HG02870 (cell line): Measurements from ENCODE around the gene CD2.

Experiments used
- ATAC-seq: cut with Tn5 transposase; IDR thresholded peaks from one replicate; pipeline ENCODE4 v1.9.1; 2021; ENCODE audit warnings: mild to moderate bottlenecking, moderate library complexity; ENCODE audit not compliant: unreplicated experiment

The CD2 gene, protein sequence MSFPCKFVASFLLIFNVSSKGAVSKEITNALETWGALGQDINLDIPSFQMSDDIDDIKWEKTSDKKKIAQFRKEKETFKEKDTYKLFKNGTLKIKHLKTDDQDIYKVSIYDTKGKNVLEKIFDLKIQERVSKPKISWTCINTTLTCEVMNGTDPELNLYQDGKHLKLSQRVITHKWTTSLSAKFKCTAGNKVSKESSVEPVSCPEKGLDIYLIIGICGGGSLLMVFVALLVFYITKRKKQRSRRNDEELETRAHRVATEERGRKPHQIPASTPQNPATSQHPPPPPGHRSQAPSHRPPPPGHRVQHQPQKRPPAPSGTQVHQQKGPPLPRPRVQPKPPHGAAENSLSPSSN

DNA sequence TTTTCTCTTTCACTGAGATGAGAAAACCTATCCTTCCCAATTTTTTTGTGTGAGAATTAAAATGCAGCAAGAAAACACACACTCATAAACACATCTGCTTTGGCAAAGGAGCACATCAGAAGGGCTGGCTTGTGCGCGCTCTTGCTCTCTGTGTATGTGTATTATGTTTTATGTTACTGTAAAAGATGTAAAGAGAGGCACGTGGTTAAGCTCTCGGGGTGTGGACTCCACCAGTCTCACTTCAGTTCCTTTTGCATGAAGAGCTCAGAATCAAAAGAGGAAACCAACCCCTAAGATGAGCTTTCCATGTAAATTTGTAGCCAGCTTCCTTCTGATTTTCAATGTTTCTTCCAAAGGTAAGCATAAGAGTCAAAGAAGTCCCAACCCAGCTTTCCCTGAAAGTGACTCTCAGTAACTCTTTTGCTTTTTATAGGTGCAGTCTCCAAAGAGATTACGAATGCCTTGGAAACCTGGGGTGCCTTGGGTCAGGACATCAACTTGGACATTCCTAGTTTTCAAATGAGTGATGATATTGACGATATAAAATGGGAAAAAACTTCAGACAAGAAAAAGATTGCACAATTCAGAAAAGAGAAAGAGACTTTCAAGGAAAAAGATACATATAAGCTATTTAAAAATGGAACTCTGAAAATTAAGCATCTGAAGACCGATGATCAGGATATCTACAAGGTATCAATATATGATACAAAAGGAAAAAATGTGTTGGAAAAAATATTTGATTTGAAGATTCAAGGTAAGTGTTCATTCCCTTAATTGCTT is at the start of gene CD2:
Gene CD2, plus strand, starts transcription at position 233 of the 780 bp plus-strand sequence. Its CDS starts 63 bp downstream, at position 296.
- no peak for ATAC-seq

DNA sequence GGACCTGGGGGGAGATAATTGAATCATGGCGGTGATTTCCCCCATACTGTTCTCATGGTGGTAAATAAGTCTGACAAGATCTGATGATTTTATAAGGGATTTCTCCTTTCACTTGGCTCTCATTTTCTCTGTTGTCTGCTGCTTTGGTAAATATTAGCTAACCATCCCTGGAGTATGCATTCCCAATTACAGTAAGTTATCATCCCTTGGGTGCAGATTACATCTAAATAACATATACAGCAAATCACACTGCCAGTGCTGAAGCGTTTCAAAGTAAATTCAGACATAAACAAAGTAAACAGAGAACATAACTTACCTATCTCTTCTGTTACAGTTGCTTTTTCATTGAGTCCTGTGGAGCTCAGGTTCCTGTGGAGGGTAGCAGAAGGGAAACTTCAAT is 48.1 kb upstream of the CD2 start:
- ATAC-seq, result no peak

DNA sequence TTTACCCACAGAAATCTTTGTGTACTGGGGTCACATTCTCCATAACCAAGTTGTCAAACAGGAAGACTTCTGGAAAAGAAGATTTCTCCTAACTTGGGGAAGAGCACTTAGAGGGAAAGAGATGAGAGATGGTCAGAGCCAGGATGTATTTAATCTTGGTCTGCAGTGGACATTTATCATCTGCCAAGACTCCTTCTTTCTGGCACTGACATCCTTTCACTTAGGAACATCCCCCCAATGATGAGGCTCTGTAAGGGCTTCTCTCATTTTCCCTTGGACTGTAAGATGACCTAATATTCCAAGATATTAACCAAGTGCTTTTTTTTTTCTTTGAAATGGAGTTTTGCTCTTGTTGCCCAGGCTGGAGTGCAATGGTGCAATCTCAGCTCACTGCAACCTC is 47.4 kb upstream of the CD2 start:
- ATAC-seq, result no peak

DNA sequence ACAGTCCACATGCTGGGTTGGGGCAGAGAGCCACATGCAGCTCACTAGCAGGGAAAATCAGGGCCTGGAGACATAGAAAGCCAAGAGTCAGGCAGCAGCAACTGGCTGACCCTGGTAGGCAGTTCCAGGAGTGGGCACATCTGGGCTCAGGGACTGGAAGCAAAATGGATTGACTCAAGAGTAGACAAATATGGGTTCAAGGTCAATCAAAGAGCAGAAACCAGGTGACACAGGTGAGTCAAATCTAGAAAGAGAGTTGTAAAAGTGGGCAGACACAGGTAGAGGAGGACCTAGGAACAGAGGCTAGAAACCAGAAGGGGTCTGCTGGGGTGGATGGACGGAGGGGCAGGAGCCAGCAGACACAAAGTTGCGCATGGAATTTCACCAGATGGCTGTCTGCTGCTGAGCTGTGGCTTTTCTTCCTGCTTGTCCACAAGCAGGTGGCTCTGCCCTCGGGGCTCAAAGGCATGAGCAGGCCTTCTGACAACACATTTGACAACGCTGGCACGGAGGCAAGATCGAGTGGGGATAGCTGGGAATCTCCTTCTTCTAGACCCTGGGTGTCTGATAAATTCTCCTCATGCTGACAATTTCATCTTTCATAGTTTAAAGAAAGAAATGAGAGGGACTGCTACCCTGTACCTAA is 45.9 kb upstream of the CD2 start:
- no peak for ATAC-seq

DNA sequence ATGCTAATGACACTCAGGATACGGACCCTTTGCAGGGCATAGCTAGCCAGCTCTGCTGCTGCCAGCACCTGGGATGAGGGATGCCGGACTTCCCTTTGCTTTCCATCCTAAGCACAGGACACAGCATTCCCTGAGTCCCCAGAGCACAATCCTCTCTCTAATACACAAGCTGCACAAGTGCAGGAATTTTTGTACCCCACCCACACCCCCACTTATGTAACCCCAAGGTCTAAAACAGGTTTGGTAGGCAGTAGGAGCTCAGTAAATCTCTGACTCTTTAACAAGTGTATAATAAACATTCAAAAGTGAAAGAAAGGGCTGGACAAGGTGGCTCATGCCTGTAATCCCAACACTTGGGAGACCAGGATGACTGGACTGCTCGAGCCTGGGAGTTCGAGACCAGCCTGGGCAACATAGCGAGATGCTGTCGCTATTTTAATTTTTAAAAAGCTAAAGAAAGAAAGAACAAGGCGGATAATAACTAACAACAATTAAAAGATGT is 44.5 kb upstream of the CD2 start:
- no peak for ATAC-seq

DNA sequence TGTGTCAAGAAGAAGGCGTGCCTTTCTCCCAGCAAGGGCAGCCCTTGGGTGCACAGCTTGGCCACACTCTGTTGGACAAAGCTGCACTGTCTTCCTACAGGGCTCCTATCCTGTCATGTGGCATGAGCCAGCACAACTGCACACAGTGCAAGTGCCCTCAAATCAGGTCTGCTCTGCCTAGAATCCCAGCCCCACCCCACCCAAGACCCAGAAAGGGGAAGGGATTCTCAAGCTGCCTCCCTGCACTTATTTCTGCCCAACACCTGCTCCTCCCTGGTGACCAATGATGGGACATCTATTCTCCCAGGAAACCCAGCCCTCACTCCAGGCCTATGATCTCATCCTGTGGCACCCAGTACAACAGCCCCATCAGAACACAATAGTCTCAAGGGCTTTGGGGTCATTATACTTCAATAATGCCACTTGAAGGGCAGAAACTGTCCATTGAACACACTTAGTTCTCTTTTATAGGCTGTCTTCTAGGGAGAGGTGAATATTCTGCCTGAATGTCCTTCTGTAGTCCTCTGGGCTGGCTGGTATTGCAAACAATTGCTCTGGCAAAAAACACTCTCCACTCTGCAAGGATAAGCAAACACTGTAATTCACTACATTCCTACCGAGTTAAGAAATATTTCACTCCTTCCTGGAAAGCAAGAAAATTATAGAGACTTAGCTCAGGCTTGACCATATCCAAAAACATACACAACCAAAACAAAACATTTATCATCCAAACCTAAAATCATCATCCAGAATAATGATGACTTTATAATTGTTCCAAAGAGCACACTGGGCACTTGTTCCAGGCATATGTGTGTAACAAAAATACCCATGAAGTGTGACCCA is 43.6 kb upstream of the CD2 start:
- no peak for ATAC-seq

DNA sequence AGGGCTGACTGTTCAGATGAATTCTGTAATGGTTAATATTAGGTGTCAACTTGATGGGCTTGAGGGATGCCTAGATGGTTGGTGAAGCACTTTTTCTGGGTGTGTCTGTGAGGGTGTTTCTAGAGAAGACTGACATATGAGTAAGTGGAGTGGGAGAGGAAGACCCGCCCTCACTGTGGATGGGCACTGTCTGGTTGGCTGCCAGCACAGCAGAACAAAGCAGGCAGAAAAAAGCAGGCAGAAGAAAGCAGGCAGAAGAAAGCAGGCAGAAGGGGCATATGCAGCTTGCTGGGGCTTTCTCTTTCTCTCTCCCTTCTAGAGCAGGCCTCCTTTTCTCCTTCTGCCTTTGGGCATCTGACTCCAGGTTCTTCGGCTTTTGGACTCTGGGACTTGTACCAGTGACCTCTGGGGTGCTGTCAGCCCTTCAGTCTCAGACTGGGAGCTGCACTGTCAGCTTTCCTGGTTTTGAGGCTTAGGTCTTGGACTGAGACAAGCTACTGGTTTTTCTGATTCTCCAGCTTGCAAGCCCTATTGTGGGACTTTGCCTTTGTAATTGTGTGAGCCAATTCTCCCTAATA is 42.9 kb upstream of the CD2 start:
- ATAC-seq, result no peak

DNA sequence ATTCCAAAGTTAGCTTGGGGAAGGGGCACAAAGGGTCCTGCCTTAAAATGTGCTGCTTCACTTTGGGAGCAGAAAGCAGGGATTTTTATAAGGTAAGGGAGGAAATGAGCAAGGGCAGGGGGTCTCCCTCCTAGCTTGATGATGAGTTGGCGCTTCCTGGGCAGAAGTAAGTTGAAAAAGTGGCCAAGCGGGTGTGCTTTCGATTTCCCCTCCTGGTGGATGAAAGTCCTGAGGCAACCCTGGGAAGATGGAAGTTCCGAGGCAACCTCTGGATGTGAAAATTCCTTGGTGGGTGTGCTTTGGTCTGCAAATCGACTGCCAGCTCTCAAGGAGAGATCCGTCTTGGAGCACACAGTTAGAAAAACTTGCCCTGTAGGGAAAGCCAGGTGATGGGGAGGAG is 41.7 kb upstream of the CD2 start:
- no peak for ATAC-seq

DNA sequence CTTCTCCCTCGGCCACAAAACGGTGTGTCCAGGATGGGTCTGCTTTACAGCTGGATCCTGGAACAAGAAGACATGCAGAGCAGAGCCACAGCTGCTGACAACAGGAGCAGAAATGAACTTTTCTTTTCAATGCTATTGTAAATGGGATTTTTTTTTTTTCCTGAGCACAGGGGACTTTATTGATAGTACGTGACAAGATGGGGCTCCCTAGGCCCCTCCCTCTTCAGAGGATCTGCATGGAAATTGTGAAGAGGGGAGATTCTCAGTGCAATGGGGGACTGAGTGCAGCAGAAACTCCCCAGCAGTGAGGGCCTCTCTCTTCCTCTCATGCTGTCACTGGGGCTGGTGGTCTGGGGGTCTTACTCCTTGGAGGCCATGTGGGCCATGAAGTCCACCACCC is 40.8 kb upstream of the CD2 start:
- no peak for ATAC-seq

DNA sequence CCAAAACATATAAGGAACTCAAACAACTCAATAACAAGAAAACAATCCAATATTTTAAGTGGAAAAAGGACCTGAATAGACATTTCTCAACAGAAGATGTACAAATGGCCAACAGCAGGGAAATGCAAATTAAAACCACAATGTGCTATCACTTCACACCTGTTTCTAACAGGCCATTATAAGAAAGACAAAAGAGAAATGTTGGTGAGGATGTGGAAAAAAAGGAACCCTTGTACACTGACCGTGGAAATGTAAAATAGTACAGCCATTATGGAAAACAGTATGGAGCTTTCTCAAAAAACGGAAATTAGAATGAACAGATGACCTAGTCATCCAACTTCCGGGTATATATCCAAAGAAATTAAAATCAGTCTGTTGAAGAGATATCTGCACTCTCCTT is 37.8 kb upstream of the CD2 start:
- no peak for ATAC-seq

DNA sequence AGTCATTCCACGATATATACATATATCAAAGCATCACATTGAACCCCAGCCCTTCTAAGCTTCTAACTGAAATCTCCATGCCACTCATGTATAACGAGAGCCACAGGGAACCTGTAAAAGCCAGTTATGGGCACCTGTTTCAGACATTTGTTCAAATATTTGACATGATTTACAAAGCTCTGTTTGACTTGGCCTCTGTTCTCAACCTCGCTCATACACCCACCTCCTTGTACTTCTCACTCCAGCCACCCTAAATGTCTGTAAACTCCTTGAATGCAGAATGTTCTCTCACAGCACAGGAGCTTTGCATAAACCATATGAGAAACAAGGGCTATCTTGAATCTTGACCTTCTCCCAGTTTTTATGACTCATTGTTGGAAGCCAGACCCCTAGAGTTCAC is 36.9 kb upstream of the CD2 start:
- no peak for ATAC-seq

DNA sequence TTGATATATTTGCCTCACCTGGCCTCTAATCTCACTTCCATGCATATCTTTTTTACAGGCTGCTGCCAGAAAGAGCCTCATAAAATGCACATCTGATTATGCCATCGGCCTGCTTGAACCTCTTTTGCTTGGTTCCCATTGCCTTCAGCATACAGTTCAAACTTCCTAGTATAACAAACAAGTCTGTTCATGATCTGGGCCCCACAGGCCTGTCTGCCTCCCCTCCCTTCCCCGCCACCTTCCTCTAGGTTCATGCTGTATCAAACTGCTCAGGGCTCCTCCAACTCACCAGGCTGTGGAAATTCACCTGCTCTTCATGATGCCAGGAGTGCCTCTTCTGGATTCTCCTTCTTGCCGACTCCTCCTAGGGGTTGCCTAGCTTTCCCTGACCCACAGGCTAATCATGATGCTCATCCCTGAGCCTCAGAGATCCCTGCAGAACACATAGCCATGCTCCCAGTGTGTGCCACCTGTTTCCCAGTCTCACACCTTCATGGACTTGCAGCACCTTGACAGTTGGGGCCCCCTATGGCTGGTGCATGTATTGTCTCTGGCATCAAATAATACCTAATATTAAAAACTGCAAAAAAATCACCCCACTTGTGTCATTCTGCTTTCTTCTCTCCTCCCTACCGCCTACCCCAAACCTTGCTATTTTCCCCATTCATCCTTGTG is 33.7 kb upstream of the CD2 start:
- no peak for ATAC-seq

DNA sequence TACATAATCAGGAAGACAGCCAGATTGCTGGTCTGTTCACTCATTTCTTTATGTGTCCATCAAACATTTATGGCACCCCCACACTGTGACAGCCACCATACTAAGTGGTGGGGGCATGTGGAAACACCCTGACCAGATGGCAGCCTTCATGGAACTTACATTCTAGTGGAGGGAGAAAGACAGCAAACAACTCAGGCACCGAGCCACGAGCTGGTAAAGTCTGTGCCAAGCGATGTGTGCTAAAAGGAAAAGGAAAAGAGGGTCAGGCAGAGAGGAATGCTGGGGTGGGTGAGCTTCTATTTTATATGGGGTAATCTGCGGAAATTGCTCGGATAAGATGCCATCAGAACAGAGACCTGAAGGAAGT is 33.2 kb upstream of the CD2 start:
- ATAC-seq, result no peak

DNA sequence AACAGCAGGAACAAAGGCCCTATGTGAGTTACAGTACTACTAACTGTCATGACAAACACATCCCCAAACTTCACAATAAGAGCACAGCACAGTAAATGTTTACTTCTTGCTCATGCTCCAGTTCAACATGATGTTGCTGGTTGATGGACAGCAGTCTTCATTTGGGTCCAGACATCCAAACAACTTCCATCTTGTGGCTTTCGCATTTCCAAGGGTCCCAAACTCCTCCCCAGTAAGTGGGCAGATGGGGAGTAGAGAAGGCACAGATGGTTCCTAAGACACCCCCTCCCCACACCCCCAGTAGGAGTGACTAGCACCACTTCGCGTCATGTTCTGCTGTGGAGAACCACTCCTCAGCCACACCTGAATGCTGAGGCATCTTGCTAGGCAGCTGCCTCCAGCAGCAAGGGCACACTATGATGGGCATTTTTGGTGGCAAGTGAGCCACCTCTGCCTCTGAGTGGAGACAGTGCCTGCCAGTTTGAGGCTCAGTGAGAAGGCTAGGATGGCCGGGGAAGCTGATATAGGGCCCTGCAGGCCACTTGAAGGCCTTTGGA is 32.7 kb upstream of the CD2 start:
- no peak for ATAC-seq

DNA sequence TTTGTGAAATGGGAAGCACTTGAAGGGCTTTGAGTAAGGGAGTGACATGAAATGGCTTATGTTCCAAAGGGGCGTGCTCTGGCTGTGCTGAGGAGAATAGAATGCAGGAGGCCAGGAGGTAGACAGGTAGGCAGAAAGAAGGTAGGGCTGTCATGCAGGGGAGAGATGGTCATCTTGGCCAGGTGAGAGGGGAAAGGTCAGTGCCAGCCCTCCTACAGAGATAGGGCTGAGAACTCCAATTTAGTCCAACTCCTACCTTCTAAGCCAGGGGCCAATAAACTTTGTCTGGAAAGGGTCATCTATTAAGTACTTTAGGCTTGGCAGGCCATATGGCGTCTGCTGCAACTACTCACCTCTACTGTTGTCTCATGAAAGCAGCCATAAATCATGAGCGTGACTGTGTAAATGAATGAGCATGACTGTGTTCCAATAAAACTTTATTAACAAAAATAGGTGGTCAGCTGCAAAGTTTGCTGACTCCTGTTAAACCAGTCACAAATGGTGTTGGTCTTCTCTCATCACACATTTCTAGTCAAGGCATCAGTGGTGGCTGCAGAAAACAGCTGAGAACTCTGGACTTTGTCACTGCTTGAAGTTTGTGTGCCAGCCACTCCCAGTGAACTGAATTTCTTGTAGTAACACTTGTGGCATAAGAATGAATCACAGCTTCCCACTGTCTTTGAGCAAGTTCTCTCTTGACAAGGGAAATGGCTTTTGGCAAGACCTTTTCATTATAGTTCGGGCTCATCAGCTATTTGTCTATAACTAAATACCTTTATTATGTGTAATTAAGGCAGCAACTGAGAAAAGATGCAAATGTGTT is 32.0 kb upstream of the CD2 start:
- ATAC-seq, result no peak

DNA sequence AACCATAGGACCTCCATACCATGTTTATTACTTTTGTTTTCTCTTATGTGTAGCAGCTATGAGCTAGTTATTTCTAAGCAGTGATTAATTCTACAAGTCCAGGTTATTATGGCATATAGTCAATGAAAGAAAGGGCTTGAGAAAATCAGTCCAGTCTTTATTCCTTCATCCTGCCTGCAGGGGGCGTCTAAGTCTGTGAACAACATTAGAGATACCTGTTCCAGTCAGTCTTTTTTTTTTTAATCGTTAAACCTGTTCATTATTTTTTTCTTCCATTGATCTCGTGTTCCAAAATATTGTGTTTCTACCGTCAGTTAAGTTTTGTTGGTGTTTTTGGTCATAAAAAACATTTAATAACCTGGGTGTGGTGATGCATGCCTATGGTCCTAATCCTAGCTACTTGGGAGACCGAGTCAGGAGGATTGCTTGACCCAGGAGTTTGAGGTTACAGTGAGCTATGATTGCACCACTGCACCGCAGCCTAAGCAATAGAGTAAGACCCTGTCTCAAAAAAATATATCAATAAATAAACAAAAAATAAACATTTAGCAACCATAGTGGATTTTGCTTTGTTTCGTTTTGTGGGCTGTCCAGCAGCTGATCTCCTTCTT is 29.4 kb upstream of the CD2 start:
- no peak for ATAC-seq

DNA sequence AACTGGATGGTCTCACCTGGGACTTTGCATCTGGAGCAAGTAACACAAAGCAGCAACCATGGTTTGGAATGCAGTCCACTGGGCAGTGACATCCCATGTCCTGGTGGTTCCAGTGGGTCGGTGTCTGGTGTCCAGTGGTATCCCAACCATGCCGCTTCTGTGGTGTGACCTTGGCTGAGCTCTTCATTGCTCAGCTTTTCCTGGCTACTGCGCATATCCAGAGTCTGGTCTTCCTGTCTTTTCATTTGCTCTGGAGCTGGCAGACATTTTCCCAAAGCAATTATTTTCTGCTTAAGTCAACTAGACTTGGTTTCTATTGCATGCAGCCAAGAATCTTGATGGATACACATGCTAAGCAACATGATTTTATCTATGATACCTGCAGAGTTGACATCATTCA is 28.4 kb upstream of the CD2 start:
- no peak for ATAC-seq
